Hepatocyte (in vitro differentiated cells): ENCODE results near the gene TM4SF5. TPM values are rescaled to one million over a fixed set of nuclear protein-coding genes. Genes with fewer than 3 reads are reported as not detected.

Experiments used
- DNase-seq: peaks from one replicate; pipeline ENCODE4 v3.0.0-alpha.2; 2016; ENCODE audit warnings: low spot score
- H2AFZ ChIP-seq: fragments of 200-600 bp; sonication (generic); 2 replicates; pipeline ENCODE4 v1.6.0; 2016; ENCODE audit warnings: antibody characterized with exemption, mild to moderate bottlenecking
- H3K27ac ChIP-seq: fragments of 200-600 bp; sonication (generic); 2 replicates; pipeline ENCODE4 v1.5.1; 2016; ENCODE audit warnings: mild to moderate bottlenecking
- H3K27me3 ChIP-seq: fragments of 200-600 bp; sonication (generic); 2 replicates; pipeline ENCODE4 v1.6.1; 2016
- H3K36me3 ChIP-seq: fragments of 200-600 bp; sonication (generic); replicated peaks from 2 replicates; pipeline ENCODE4 v1.5.1; 2016; ENCODE audit warnings: low read depth; ENCODE audit not compliant: insufficient read depth
- H3K4me1 ChIP-seq: fragments of 200-600 bp; sonication (generic); 2 replicates; pipeline ENCODE4 v1.5.1; 2016; ENCODE audit warnings: mild to moderate bottlenecking, moderate library complexity; ENCODE audit not compliant: insufficient read depth
- H3K4me2 ChIP-seq: fragments of 200-600 bp; sonication (generic); 2 replicates; pipeline ENCODE4 v1.6.0; 2016
- H3K4me3 ChIP-seq: fragments of 200-600 bp; sonication (generic); 2 replicates; pipeline ENCODE4 v1.5.1; 2016; ENCODE audit warnings: mild to moderate bottlenecking
- H3K79me2 ChIP-seq: fragments of 200-600 bp; sonication (generic); 2 replicates; pipeline ENCODE4 v1.6.0; 2017; ENCODE audit warnings: mild to moderate bottlenecking
- H3K9me2 ChIP-seq: fragments of 200-600 bp; sonication (generic); replicated peaks from 2 replicates; pipeline ENCODE4 v1.6.0; 2017; ENCODE audit warnings: mild to moderate bottlenecking; ENCODE audit not compliant: insufficient read depth
- H3K9me3 ChIP-seq: fragments of 200-600 bp; sonication (generic); 2 replicates; pipeline ENCODE4 v1.5.1; 2016; ENCODE audit warnings: low read depth, mild to moderate bottlenecking
- H4K20me1 ChIP-seq: fragments of 200-600 bp; sonication (generic); 2 replicates; pipeline ENCODE4 v1.6.0; 2016; ENCODE audit warnings: mild to moderate bottlenecking; ENCODE audit not compliant: insufficient read depth, poor library complexity, severe bottlenecking
- EZH2 ChIP-seq: fragments of 200-600 bp; sonication (generic); IDR thresholded peaks from 2 replicates; pipeline ENCODE4 v1.6.1; 2016; ENCODE audit warnings: antibody characterized with exemption, mild to moderate bottlenecking, borderline replicate concordance
- EZH2phosphoT487 ChIP-seq: fragments of 200-600 bp; sonication (generic); IDR thresholded peaks from one replicate; pipeline ENCODE4 v1.6.1; 2018; ENCODE audit warnings: antibody characterized with exemption, mild to moderate bottlenecking, low read depth, moderate library complexity; ENCODE audit not compliant: unreplicated experiment, severe bottlenecking
- WGBS: methylation state at CpG from one replicate; pipeline ENCODE4 v1.1.6; 2016; ENCODE audit warnings: low lambda C conversion rate; ENCODE audit errors: missing lambda C conversion rate; 5-methylcytosine and 5-hydroxymethylcytosine counted together
- polyA plus RNA-seq: library from polyadenylated mRNA; unstranded; fragments of >200 nt; fragmentation: Nextera tagmentation; extraction: Ambion mirVana; gene quantifications from 2 replicates; pipeline ENCODE4 v1.2.1, GENCODE V29; 2016
- total RNA-seq: library from RNA; depleted of rRNA; stranded (reverse); fragments of >200 nt; gene quantifications from 2 replicates; pipeline ENCODE4 v1.2.3, GENCODE V29; 2014
- TF ChIP-seq, protein P1 (sequence below): fragments of 200-600 bp; sonication (generic); IDR thresholded peaks from 2 replicates; pipeline ENCODE4 v1.5.1; 2016; ENCODE audit warnings: antibody characterized with exemption, mild to moderate bottlenecking; ENCODE audit not compliant: poor library complexity

Gene TM4SF5
- total and polyA plus RNA-seq, 2 experiments from 2014 or later, result 20.8 to 54.0 TPM

DNA sequence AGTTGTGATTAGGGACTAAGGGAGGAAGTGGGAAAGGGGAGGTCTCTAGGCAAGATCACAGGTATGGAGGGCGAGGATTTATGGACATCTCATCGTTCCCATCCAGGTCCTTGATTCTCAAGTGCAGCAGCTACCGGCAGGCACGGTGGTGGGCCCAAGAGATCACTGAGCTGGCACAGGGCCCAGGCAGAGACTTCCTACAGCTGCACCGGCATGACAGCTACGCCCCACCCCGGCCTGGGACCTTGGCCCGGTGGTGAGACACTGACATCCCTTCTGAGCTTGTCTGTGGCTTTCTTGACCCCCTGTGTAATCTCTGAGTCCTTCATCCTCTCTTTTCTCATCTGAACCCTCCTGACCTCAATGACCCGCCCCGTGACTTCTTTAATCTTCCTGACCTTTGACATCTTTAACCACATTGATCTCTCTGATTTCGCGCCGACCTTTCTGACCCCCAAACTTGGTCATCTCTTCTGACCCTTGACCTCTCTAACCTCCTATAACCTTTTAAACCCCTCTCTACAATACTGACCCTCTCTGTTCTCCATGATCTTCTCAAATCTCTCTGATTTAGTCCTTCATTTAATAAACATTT lies 39.1 kb downstream of the TM4SF5 start:
- Histone ChIP-seq H4K20me1 (no peaks in the 10 kb centered on the region), H3K4me1 (no peaks in the 10 kb centered on the region), H3K27ac (no peak overlapping the region), H3K4me2 (no peak overlapping the region), H3K9me3 (no peaks in the 10 kb centered on the region), H3K4me3 (no peak overlapping the region), H3K79me2 (peaks cover 10% of the 10 kb centered on the region), H2AFZ (no peak overlapping the region), H3K27me3 (no peaks in the 10 kb centered on the region), H3K36me3 (no peaks in the 10 kb centered on the region), H3K9me2 (no peaks in the 10 kb centered on the region)
- 86% methylated on average over 13 of the region's 13 CpGs for WGBS
- DNase-seq, result no peak
- TF ChIP-seq EZH2, result no peak
- TF ChIP-seq, protein P1, sequence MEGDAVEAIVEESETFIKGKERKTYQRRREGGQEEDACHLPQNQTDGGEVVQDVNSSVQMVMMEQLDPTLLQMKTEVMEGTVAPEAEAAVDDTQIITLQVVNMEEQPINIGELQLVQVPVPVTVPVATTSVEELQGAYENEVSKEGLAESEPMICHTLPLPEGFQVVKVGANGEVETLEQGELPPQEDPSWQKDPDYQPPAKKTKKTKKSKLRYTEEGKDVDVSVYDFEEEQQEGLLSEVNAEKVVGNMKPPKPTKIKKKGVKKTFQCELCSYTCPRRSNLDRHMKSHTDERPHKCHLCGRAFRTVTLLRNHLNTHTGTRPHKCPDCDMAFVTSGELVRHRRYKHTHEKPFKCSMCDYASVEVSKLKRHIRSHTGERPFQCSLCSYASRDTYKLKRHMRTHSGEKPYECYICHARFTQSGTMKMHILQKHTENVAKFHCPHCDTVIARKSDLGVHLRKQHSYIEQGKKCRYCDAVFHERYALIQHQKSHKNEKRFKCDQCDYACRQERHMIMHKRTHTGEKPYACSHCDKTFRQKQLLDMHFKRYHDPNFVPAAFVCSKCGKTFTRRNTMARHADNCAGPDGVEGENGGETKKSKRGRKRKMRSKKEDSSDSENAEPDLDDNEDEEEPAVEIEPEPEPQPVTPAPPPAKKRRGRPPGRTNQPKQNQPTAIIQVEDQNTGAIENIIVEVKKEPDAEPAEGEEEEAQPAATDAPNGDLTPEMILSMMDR, result no peak
- no peak for TF ChIP-seq EZH2phosphoT487

DNA sequence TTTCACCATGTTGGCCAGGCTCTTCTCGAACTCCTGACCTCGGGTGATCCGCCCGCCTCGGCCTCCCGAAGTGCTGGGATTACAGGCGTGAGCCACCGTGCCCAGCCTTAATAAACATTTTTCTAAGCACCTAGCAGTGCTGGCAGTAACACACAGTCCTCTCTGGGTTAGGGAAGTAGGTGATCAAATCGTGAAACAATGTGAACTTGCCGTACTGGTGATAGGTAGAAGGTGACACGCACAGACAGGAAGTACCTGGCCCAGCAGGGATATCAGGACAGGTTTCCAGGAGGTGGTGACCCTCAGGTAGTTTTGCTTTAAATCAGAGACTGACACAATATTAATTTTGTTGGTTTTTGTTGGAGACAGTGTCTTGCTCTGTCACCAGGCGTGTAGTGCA lies 39.8 kb downstream of the TM4SF5 start:
- 96% methylated on average over 12 of the region's 12 CpGs for WGBS
- no peaks in the 10 kb centered on the region for H3K27me3 ChIP-seq
- H3K36me3 ChIP-seq, result no peaks in the 10 kb centered on the region
- no peak overlapping the region for H3K4me3 ChIP-seq
- no peaks in the 10 kb centered on the region for H3K9me2 ChIP-seq
- TF ChIP-seq EZH2, result no peak
- DNase-seq, result no peak
- H3K4me1 ChIP-seq, result no peaks in the 10 kb centered on the region
- H2AFZ ChIP-seq, result no peak overlapping the region
- no peaks in the 10 kb centered on the region for H4K20me1 ChIP-seq
- peaks cover 10% of the 10 kb centered on the region for H3K79me2 ChIP-seq
- H3K4me2 ChIP-seq, result no peak overlapping the region
- H3K27ac ChIP-seq, result no peak overlapping the region
- no peaks in the 10 kb centered on the region for H3K9me3 ChIP-seq

DNA sequence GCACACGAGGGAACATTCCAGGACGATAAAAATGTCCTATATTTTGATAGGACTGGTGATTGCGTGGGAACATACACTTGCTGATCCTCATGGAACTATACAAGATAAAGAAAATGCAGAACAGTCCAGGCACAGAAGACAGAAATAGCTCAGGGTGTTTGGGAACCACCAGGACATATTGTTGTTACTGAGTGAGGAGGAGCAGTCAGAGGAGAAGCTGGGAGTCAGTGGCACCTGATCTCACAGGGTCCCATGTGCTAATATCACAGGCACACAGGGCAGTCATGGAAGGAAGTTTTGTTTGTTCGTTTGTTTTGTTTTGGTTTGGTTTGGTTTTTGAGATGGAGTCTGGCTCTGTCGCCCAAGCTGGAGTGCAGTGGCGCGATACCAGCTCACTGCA lies 41.0 kb downstream of the TM4SF5 start:
- H3K27ac ChIP-seq, result no peak overlapping the region
- no peaks in the 10 kb centered on the region for H3K27me3 ChIP-seq
- H3K4me3 ChIP-seq, result no peak overlapping the region
- TF ChIP-seq, protein P1, result no peak
- TF ChIP-seq EZH2phosphoT487 (no peak), EZH2 (no peak)
- no peak overlapping the region for H2AFZ ChIP-seq
- peaks cover 4% of the 10 kb centered on the region for H3K79me2 ChIP-seq
- WGBS, result 94% methylated on average over 7 of the region's 7 CpGs
- no peaks in the 10 kb centered on the region for H3K9me3 ChIP-seq
- H3K36me3 ChIP-seq, result no peaks in the 10 kb centered on the region
- H3K4me1 ChIP-seq, result no peaks in the 10 kb centered on the region
- H4K20me1 ChIP-seq, result no peaks in the 10 kb centered on the region
- no peak for DNase-seq
- no peaks in the 10 kb centered on the region for H3K9me2 ChIP-seq
- H3K4me2 ChIP-seq, result no peak overlapping the region

DNA sequence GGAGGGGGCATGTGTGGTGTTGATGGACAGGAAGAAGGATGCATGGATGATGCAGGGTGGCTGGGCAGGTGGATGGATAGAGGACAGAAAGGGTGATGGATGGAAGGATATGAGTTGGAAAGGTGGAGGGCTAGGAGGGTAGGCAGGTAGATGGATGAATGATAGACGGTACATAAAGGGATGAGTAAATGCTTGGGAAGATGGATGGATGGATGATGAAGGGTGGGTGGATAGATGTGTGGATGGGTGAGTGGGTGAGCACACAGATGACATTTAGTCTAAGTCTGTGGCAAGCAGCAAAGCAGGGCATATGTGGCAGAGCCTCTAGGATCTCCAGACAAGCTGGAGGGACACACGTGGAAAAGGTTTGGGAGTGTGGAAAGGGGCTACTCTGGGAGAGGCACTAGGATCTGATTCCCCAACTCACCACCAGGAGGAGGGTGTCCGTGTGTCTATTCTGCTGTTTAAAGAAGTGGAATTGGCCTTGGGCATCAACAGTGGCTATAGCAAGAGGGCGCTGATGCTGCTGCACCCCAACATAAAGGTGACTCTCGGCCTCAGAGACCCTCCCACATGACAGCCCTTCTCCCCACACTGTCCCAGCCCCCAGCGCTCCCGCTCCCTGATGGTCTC lies 43.5 kb downstream of the TM4SF5 start:
- WGBS, result 79% methylated on average over 7 of the region's 7 CpGs
- Histone ChIP-seq H3K36me3 (no peaks in the 10 kb centered on the region), H3K79me2 (no peaks in the 10 kb centered on the region), H3K27ac (no peak overlapping the region), H4K20me1 (no peaks in the 10 kb centered on the region), H3K9me3 (no peaks in the 10 kb centered on the region), H3K9me2 (no peaks in the 10 kb centered on the region), H3K4me3 (no peak overlapping the region), H3K4me1 (no peaks in the 10 kb centered on the region), H3K4me2 (no peak overlapping the region), H2AFZ (no peak overlapping the region), H3K27me3 (no peaks in the 10 kb centered on the region)
- no peak for TF ChIP-seq EZH2
- TF ChIP-seq, protein P1, result no peak
- TF ChIP-seq EZH2phosphoT487, result no peak
- DNase-seq, result no peak
